ENCODE measurements around the gene EIF4E3. TPM values are rescaled to one million over a fixed set of nuclear protein-coding genes. Genes with fewer than 3 reads are reported as not detected.

The EIF4E3 gene
- polyA plus RNA-seq, 1 donor from 2014 or later = 11.4 TPM

- no peak overlapping the region for H3K27ac ChIP-seq (ENCODE audit: low read length)
- H3K4me2 ChIP-seq (ENCODE audit: low read length) = no peak overlapping the region
- TF ChIP-seq, protein P1, sequence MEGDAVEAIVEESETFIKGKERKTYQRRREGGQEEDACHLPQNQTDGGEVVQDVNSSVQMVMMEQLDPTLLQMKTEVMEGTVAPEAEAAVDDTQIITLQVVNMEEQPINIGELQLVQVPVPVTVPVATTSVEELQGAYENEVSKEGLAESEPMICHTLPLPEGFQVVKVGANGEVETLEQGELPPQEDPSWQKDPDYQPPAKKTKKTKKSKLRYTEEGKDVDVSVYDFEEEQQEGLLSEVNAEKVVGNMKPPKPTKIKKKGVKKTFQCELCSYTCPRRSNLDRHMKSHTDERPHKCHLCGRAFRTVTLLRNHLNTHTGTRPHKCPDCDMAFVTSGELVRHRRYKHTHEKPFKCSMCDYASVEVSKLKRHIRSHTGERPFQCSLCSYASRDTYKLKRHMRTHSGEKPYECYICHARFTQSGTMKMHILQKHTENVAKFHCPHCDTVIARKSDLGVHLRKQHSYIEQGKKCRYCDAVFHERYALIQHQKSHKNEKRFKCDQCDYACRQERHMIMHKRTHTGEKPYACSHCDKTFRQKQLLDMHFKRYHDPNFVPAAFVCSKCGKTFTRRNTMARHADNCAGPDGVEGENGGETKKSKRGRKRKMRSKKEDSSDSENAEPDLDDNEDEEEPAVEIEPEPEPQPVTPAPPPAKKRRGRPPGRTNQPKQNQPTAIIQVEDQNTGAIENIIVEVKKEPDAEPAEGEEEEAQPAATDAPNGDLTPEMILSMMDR (IDR thresholded peaks at IDR 0.05; ENCODE audit: poor library complexity, severe bottlenecking) = no peak
- TF ChIP-seq EP300 (conservative IDR thresholded peaks at IDR 0.05; ENCODE audit: poor library complexity, severe bottlenecking) (no peak), TAF1 (IDR thresholded peaks at IDR 0.05; ENCODE audit: low read depth) (no peak), SMC3 (conservative IDR thresholded peaks at IDR 0.05; ENCODE audit: poor library complexity) (no peak), MXI1 (conservative IDR thresholded peaks at IDR 0.05; ENCODE audit: poor library complexity, severe bottlenecking) (no peak), RAD21 (conservative IDR thresholded peaks at IDR 0.05) (no peak), POLR2AphosphoS5 (IDR thresholded peaks at IDR 0.05) (no peak), EZH2 (IDR thresholded peaks at IDR 0.05; ENCODE audit: borderline replicate concordance, insufficient read depth, low read length, poor library complexity, severe bottlenecking) (no peak)
- TF ChIP-seq, protein P2, sequence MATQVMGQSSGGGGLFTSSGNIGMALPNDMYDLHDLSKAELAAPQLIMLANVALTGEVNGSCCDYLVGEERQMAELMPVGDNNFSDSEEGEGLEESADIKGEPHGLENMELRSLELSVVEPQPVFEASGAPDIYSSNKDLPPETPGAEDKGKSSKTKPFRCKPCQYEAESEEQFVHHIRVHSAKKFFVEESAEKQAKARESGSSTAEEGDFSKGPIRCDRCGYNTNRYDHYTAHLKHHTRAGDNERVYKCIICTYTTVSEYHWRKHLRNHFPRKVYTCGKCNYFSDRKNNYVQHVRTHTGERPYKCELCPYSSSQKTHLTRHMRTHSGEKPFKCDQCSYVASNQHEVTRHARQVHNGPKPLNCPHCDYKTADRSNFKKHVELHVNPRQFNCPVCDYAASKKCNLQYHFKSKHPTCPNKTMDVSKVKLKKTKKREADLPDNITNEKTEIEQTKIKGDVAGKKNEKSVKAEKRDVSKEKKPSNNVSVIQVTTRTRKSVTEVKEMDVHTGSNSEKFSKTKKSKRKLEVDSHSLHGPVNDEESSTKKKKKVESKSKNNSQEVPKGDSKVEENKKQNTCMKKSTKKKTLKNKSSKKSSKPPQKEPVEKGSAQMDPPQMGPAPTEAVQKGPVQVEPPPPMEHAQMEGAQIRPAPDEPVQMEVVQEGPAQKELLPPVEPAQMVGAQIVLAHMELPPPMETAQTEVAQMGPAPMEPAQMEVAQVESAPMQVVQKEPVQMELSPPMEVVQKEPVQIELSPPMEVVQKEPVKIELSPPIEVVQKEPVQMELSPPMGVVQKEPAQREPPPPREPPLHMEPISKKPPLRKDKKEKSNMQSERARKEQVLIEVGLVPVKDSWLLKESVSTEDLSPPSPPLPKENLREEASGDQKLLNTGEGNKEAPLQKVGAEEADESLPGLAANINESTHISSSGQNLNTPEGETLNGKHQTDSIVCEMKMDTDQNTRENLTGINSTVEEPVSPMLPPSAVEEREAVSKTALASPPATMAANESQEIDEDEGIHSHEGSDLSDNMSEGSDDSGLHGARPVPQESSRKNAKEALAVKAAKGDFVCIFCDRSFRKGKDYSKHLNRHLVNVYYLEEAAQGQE (IDR thresholded peaks at IDR 0.05; ENCODE audit: borderline replicate concordance) = no peak
- H3K4me3 ChIP-seq (ENCODE audit: low read length) = no peak overlapping the region
- no peaks in the 10 kb centered on the region for H3K27me3 ChIP-seq (ENCODE audit: insufficient read depth, low read depth, low read length)
- H3K9me3 ChIP-seq (ENCODE audit: low read length) = no peaks in the 10 kb centered on the region
- no peaks in the 10 kb centered on the region for H3K79me2 ChIP-seq (replicated peaks; ENCODE audit: insufficient read depth, low read length)
- H2AFZ ChIP-seq (ENCODE audit: low read depth, low read length) = no peak overlapping the region
- H3F3A ChIP-seq (ENCODE audit: insufficient read depth, low read length, poor library complexity, severe bottlenecking) = no peaks in the 10 kb centered on the region
- no peaks in the 10 kb centered on the region for H4K20me1 ChIP-seq (ENCODE audit: insufficient read depth)
- no peaks in the 10 kb centered on the region for H3K36me3 ChIP-seq (ENCODE audit: insufficient read depth, low read length)
- no peak overlapping the region for H3K9ac ChIP-seq (ENCODE audit: low read length)
- no peaks in the 10 kb centered on the region for H3K9me2 ChIP-seq (ENCODE audit: insufficient read depth, low read length)
Measured at GRCh38 chr3:71672807-71673206, 52.4 kb downstream of the EIF4E3 start.

DNA sequence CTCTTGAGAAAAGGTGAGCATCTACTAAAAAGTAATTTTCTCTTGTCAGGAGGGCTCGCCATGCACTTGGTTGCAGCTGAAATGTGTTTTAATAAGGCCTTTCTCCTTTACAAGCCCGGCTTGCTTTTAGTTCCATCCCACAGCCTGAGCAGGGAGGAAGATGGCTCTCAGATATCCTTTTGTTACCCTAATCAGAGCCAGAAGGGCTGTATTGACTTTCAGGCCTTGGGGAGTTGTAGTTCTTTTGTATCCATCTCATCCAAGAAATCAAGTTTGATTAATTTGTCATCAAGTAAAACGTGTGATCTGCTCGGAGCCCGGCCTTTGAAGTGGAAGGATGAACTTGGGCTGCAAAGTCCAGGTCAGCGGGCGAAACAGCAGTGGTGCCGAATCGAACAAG is 52.9 kb downstream of the EIF4E3 start:
- H2AFZ ChIP-seq (ENCODE audit: low read depth, low read length) = no peak overlapping the region
- no peak overlapping the region for H3K4me3 ChIP-seq (ENCODE audit: low read length)
- H3K9me3 ChIP-seq (ENCODE audit: low read length) = no peaks in the 10 kb centered on the region
- H4K20me1 ChIP-seq (ENCODE audit: insufficient read depth) = no peaks in the 10 kb centered on the region
- no peak for TF ChIP-seq SMC3 (conservative IDR thresholded peaks at IDR 0.05; ENCODE audit: poor library complexity)
- TF ChIP-seq, protein P2 (IDR thresholded peaks at IDR 0.05; ENCODE audit: borderline replicate concordance) = no peak
- TF ChIP-seq, protein P1 (IDR thresholded peaks at IDR 0.05; ENCODE audit: poor library complexity, severe bottlenecking) = no peak
- H3K4me2 ChIP-seq (ENCODE audit: low read length) = no peak overlapping the region
- H3K27ac ChIP-seq (ENCODE audit: low read length) = no peak overlapping the region
- no peaks in the 10 kb centered on the region for H3K9me2 ChIP-seq (ENCODE audit: insufficient read depth, low read length)
- no peaks in the 10 kb centered on the region for H3K79me2 ChIP-seq (replicated peaks; ENCODE audit: insufficient read depth, low read length)
- no peaks in the 10 kb centered on the region for H3K27me3 ChIP-seq (ENCODE audit: insufficient read depth, low read depth, low read length)
- H3K9ac ChIP-seq (ENCODE audit: low read length) = no peak overlapping the region
- no peaks in the 10 kb centered on the region for H3F3A ChIP-seq (ENCODE audit: insufficient read depth, low read length, poor library complexity, severe bottlenecking)
- H3K36me3 ChIP-seq (ENCODE audit: insufficient read depth, low read length) = no peaks in the 10 kb centered on the region

Measured in neural cell (in vitro differentiated cells).